HepG2 (cell line): ENCODE measurements around the gene PPDPF.

ENCODE experiments used
- AGO1 ChIP-seq: fragments of 200-400 bp; formaldehyde crosslinking; IDR thresholded peaks from 2 replicates; pipeline ENCODE4 v1.6.1; 2017; ENCODE audit warnings: mild to moderate bottlenecking, low read depth, low read length, moderate library complexity; ENCODE audit not compliant: poor library complexity, severe bottlenecking
- ATF5 ChIP-seq: sonication (generic); formaldehyde crosslinking; IDR thresholded peaks from 2 replicates; pipeline ENCODE4 v1.4.0; 2020; ENCODE audit warnings: mild to moderate bottlenecking, low read depth, missing genetic modification reagents
- CREB1 ChIP-seq, 2 experiments: fragments of 450-650 bp in 1 of 2; IDR thresholded peaks; 2 replicates each; pipeline ENCODE4 v1.6.1; 2016 to 2017; ENCODE audit warnings: control low read depth in 1 of 2, mild to moderate bottlenecking in 1 of 2, missing compliant biosample characterization in 1 of 2, missing genetic modification characterization in 1 of 2
- CTCF ChIP-seq: sonication (generic); formaldehyde crosslinking; IDR thresholded peaks from 2 replicates; pipeline ENCODE4 v1.5.0; 2020; ENCODE audit warnings: mild to moderate bottlenecking, missing genetic modification reagents, moderate library complexity
- DMAP1 ChIP-seq: IDR thresholded peaks from 2 replicates; pipeline ENCODE4 v1.6.1; 2016
- ETV6 ChIP-seq: sonication (generic); formaldehyde crosslinking; conservative IDR thresholded peaks from 2 replicates; pipeline ENCODE4 v1.4.0; 2020; ENCODE audit warnings: missing genetic modification reagents
- NFATC3 ChIP-seq: sonication (generic); formaldehyde crosslinking; IDR thresholded peaks from 2 replicates; pipeline ENCODE4 v1.5.1; 2020; ENCODE audit warnings: mild to moderate bottlenecking, missing genetic modification reagents
- RXRA ChIP-seq: sonication (generic); formaldehyde crosslinking; IDR thresholded peaks from 2 replicates; pipeline ENCODE4 v1.5.1; 2020; ENCODE audit warnings: missing genetic modification reagents
- SAFB2 ChIP-seq: sonication (generic); formaldehyde crosslinking; IDR thresholded peaks from 2 replicates; pipeline ENCODE4 v1.5.1; 2020; ENCODE audit warnings: missing genetic modification reagents, low read depth, mild to moderate bottlenecking, borderline replicate concordance
- SIN3A ChIP-seq: IDR thresholded peaks from 2 replicates; pipeline ENCODE4 v1.6.1; 2011; ENCODE audit warnings: low read depth, mild to moderate bottlenecking, control low read depth, low read length, borderline replicate concordance
- ZNF12 ChIP-seq: sonication (generic); formaldehyde crosslinking; IDR thresholded peaks from 2 replicates; pipeline ENCODE4 v1.5.0; 2020; ENCODE audit warnings: missing genetic modification reagents
- ZNF451 ChIP-seq: sonication (generic); formaldehyde crosslinking; IDR thresholded peaks from 2 replicates; pipeline ENCODE4 v1.5.0; 2020; ENCODE audit warnings: mild to moderate bottlenecking, missing genetic modification reagents
- TF ChIP-seq, protein P1 (sequence below), 2 experiments: sonication (generic) in 1 of 2; formaldehyde crosslinking in 1 of 2; IDR thresholded peaks; 2 replicates each; pipeline versions ENCODE4 v1.5.1 to v1.6.1; 2011 to 2020; ENCODE audit warnings: borderline replicate concordance in 1 of 2, low read depth in 1 of 2, low read length in 1 of 2, mild to moderate bottlenecking in 1 of 2, missing genetic modification reagents in 1 of 2, moderate library complexity in 1 of 2

GRCh38 chr20:63498960-63499337 lies 21.6 kb upstream of the PPDPF start, which contains the start of gene EEF1A2:
- TF ChIP-seq CTCF (CRISPR knock-in tag): peak; percentile 20; the same call in 1 of the 2 replicates
- TF ChIP-seq ZNF451: no peak
- no peak for TF ChIP-seq CREB1 (IDR thresholded peaks at IDR 0.05)
- no peak for TF ChIP-seq CREB1 (CRISPR knock-in tag; IDR thresholded peaks at IDR 0.05)
- no peak for TF ChIP-seq ZNF12 (CRISPR knock-in tag)
- no peak for TF ChIP-seq DMAP1
- TF ChIP-seq AGO1: no peak
- no peak for TF ChIP-seq ATF5 (CRISPR knock-in tag)
- no peak for TF ChIP-seq ETV6 (CRISPR knock-in tag)
- TF ChIP-seq, protein P1, sequence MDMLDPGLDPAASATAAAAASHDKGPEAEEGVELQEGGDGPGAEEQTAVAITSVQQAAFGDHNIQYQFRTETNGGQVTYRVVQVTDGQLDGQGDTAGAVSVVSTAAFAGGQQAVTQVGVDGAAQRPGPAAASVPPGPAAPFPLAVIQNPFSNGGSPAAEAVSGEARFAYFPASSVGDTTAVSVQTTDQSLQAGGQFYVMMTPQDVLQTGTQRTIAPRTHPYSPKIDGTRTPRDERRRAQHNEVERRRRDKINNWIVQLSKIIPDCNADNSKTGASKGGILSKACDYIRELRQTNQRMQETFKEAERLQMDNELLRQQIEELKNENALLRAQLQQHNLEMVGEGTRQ (IDR thresholded peaks at IDR 0.05; ENCODE audit: low read depth, low read length): no peak
- TF ChIP-seq, protein P1 (CRISPR knock-in tag; IDR thresholded peaks at IDR 0.05; ENCODE audit: borderline replicate concordance): no peak
- no peak for TF ChIP-seq SAFB2 (CRISPR knock-in tag)
- no peak for TF ChIP-seq NFATC3 (CRISPR knock-in tag)
- TF ChIP-seq RXRA (CRISPR knock-in tag): no peak
- no peak for TF ChIP-seq SIN3A
